Measurements from ENCODE around the gene PET100.

Gene PET100

GRCh38 chr19:7652061-7652641 lies 22.6 kb downstream of the PET100 start:
- H3K9me3 Mint-ChIP-seq: no peaks in the 10 kb centered on the region
- H3K4me1 Mint-ChIP-seq: peaks cover 13% of the 10 kb centered on the region
- H3K27me3 Mint-ChIP-seq: no peaks in the 10 kb centered on the region
- peaks cover 2% of the 10 kb centered on the region for H3K36me3 Mint-ChIP-seq
- peak overlapping the region; percentile 65 for H3K27ac Mint-ChIP-seq
- H3K4me3 Mint-ChIP-seq: peak overlapping the region; percentile 45

GRCh38 chr19:7654401-7654800 lies 24.8 kb downstream of the PET100 start:
- H3K36me3 Mint-ChIP-seq: no peaks in the 10 kb centered on the region
- H3K27me3 Mint-ChIP-seq: no peaks in the 10 kb centered on the region
- peak overlapping the region; percentile 46 for H3K27ac Mint-ChIP-seq
- no peak overlapping the region for H3K4me3 Mint-ChIP-seq
- H3K4me1 Mint-ChIP-seq: peaks cover 27% of the 10 kb centered on the region
- no peaks in the 10 kb centered on the region for H3K9me3 Mint-ChIP-seq

GRCh38 chr19:7655581-7655980 lies 26.0 kb downstream of the PET100 start:
- Mint-ChIP-seq H3K4me1 (peaks cover 27% of the 10 kb centered on the region), H3K4me3 (no peak overlapping the region), H3K27ac (no peak overlapping the region), H3K9me3 (no peaks in the 10 kb centered on the region), H3K27me3 (no peaks in the 10 kb centered on the region), H3K36me3 (no peaks in the 10 kb centered on the region)

GRCh38 chr19:7657131-7657751 lies 27.6 kb downstream of the PET100 start:
- no peaks in the 10 kb centered on the region for H3K36me3 Mint-ChIP-seq
- H3K4me1 Mint-ChIP-seq: peaks cover 23% of the 10 kb centered on the region
- no peak overlapping the region for H3K27ac Mint-ChIP-seq
- H3K9me3 Mint-ChIP-seq: no peaks in the 10 kb centered on the region
- H3K4me3 Mint-ChIP-seq: no peak overlapping the region
- H3K27me3 Mint-ChIP-seq: no peaks in the 10 kb centered on the region

- H3K27ac Mint-ChIP-seq: peak overlapping the region; percentile 70
- H3K27me3 Mint-ChIP-seq: no peaks in the 10 kb centered on the region
- H3K9me3 Mint-ChIP-seq: no peaks in the 10 kb centered on the region
- peaks cover 16% of the 10 kb centered on the region for H3K4me1 Mint-ChIP-seq
- H3K4me3 Mint-ChIP-seq: peak overlapping the region; percentile 73
- no peaks in the 10 kb centered on the region for H3K36me3 Mint-ChIP-seq
These were observed 28.7 kb downstream of the PET100 start for GRCh38 chr19:7658219-7658686.

GRCh38 chr19:7661744-7662538 lies 32.3 kb downstream of the PET100 start:
- H3K9me3 Mint-ChIP-seq: no peaks in the 10 kb centered on the region
- H3K4me3 Mint-ChIP-seq: no peak overlapping the region
- H3K27ac Mint-ChIP-seq: no peak overlapping the region
- H3K4me1 Mint-ChIP-seq: peaks cover 16% of the 10 kb centered on the region
- no peaks in the 10 kb centered on the region for H3K27me3 Mint-ChIP-seq
- H3K36me3 Mint-ChIP-seq: no peaks in the 10 kb centered on the region

- no peaks in the 10 kb centered on the region for H3K36me3 Mint-ChIP-seq
- peaks cover 9% of the 10 kb centered on the region for H3K4me1 Mint-ChIP-seq
- H3K27ac Mint-ChIP-seq: no peak overlapping the region
- H3K4me3 Mint-ChIP-seq: no peak overlapping the region
- H3K9me3 Mint-ChIP-seq: no peaks in the 10 kb centered on the region
- H3K27me3 Mint-ChIP-seq: no peaks in the 10 kb centered on the region
These were observed 33.1 kb downstream of the PET100 start for GRCh38 chr19:7662657-7663056.

- Mint-ChIP-seq H3K9me3 (no peaks in the 10 kb centered on the region), H3K27ac (no peak overlapping the region), H3K27me3 (no peaks in the 10 kb centered on the region), H3K36me3 (no peaks in the 10 kb centered on the region), H3K4me3 (no peak overlapping the region), H3K4me1 (no peaks in the 10 kb centered on the region)
These were observed 34.1 kb downstream of the PET100 start for GRCh38 chr19:7663706-7664105.

- peaks cover 6% of the 10 kb centered on the region for H3K4me1 Mint-ChIP-seq
- H3K27ac Mint-ChIP-seq: no peak overlapping the region
- no peaks in the 10 kb centered on the region for H3K36me3 Mint-ChIP-seq
- H3K27me3 Mint-ChIP-seq: peaks cover 5% of the 10 kb centered on the region
- H3K9me3 Mint-ChIP-seq: no peaks in the 10 kb centered on the region
- H3K4me3 Mint-ChIP-seq: no peak overlapping the region
These were observed 35.5 kb downstream of the PET100 start for GRCh38 chr19:7665076-7665475.

GRCh38 chr19:7668842-7669241 lies 39.2 kb downstream of the PET100 start, which contains the start of gene RETN:
TSS of gene RETN (plus strand) at chr19:7669049. CDS start at chr19:7669327, 278 bp downstream.
- H3K9me3 Mint-ChIP-seq: no peaks in the 10 kb centered on the region
- no peaks in the 10 kb centered on the region for H3K36me3 Mint-ChIP-seq
- peaks cover 12% of the 10 kb centered on the region for H3K4me1 Mint-ChIP-seq
- peaks cover 17% of the 10 kb centered on the region for H3K27me3 Mint-ChIP-seq
- no peak within 1 kb of the TSS for H3K27ac Mint-ChIP-seq
- peak within 1 kb of the TSS; percentile 20 for H3K4me3 Mint-ChIP-seq

- no peaks in the 10 kb centered on the region for H3K36me3 Mint-ChIP-seq
- H3K9me3 Mint-ChIP-seq: no peaks in the 10 kb centered on the region
- peak overlapping the region; percentile 20 for H3K4me3 Mint-ChIP-seq
- H3K4me1 Mint-ChIP-seq: peaks cover 20% of the 10 kb centered on the region
- H3K27ac Mint-ChIP-seq: no peak overlapping the region
- H3K27me3 Mint-ChIP-seq: peaks cover 17% of the 10 kb centered on the region
These were observed 40.0 kb downstream of the PET100 start for GRCh38 chr19:7669641-7670040.

- Mint-ChIP-seq H3K27ac (no peak overlapping the region), H3K4me3 (peak overlapping the region; percentile 67), H3K9me3 (no peaks in the 10 kb centered on the region), H3K27me3 (peaks cover 17% of the 10 kb centered on the region), H3K4me1 (peaks cover 21% of the 10 kb centered on the region), H3K36me3 (no peaks in the 10 kb centered on the region)
These were observed 40.7 kb downstream of the PET100 start for GRCh38 chr19:7670150-7670783.

- Mint-ChIP-seq H3K4me1 (peaks cover 22% of the 10 kb centered on the region), H3K27me3 (peaks cover 18% of the 10 kb centered on the region), H3K4me3 (peak overlapping the region; percentile 67), H3K9me3 (no peaks in the 10 kb centered on the region), H3K36me3 (no peaks in the 10 kb centered on the region), H3K27ac (no peak overlapping the region)
These were observed 41.2 kb downstream of the PET100 start for GRCh38 chr19:7670790-7671189.

GRCh38 chr19:7672522-7672921 lies 42.9 kb downstream of the PET100 start:
- H3K4me3 Mint-ChIP-seq: no peak overlapping the region
- H3K27me3 Mint-ChIP-seq: peaks cover 21% of the 10 kb centered on the region
- peaks cover 36% of the 10 kb centered on the region for H3K4me1 Mint-ChIP-seq
- H3K9me3 Mint-ChIP-seq: no peaks in the 10 kb centered on the region
- no peak overlapping the region for H3K27ac Mint-ChIP-seq
- no peaks in the 10 kb centered on the region for H3K36me3 Mint-ChIP-seq
